Measurements from ENCODE around the gene LINC01488.
A peak's percentile ranks its signal among the peaks of the same experiment; 100 is the strongest.

Gene LINC01488

DNA sequence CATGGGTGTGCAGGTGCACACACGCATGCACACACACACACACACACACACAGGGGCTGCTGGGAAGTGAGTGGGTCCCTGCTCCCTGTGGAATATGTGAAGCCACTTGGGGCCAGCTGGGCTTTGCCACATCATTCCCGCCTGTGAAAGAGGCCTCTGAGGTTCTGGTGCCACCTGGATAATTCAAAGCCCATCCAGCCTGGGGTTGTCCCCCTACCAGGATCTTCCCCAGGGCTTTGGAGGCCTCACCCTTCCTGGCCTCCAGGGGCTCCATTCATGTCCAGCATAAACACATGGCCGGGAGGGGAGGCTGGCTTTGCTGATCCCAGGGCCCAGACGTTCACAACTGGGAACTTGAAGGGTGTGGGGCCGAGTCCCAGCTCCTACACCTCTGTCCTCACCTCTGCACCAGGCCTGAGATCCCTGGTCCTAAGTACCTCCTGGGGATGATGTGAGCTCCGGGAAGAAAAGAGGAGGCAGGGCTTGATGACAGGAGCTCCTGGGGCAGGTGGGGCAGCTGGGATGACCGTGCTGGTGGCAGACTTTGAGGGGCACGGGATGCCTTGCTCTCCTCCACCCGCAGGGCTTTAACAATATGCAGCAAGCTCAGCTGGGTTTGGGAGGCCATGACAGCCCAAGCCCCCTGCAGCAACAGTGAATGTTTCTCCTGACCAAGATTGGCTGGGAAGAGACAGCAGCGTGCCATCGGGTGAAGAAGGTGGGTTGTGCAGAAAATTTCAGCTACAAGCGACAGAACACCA is 14.2 kb downstream of the LINC01488 start:
- no peak for DNase-seq

GRCh38 chr11:69496202-69496557 is 14.7 kb downstream of the LINC01488 start:
- peak in 1 of 5 experiments; percentile 0 for DNase-seq

DNA sequence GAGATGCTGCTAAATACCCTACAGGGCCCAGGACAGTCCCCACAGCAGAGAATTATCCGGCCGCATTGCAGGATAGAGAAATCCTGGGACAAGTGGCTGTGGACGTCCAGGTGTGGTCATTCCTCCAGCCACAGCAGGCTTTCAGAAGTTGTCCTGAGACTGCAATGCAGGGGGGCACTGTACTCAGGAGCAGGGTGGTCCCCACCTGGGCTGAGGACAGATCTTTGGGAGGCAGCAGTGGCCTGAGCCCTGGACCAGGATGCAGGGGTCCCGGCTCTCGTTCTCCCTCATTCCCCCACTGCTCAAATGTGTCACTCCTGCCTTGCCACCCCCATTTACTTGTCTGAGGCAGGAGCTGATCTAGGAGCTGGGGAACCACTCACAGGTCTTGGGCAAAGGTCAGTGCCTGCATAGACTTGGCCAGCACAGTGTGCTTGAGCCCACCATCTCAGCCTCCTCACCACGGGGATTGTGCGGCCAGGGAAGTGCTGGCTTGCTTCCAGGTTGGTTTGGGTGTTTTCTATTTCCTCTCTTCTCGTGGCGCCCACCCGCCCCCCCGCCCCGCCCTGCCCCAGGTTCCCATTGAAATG is 15.3 kb downstream of the LINC01488 start:
- no peak for DNase-seq

DNA sequence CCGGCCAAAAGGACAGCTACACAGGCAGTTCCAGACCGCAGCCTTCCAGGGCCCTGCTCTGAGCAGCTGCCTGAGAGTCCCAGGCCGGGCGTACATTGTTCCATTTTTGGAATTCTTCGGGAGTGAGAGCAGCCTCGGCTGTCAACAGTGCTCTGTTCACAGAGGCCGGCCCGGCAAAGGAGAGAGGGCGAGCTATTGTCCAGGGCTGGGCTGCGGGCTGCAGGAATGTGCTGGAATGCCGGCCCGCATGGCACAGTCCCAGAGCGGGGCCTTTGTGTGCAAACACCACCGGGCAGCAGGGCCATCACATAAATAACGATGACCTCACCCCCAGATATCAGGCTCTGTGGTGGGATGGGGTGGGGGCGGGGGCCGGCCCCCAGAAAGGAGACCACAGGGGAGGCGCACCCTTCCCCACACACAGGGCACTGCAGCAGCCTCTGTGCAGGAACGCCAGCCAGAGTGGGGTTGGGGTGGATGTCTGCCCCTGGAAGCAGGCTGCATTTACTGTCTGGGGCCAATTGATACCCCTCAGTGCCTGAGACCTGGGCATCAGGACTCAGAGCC is 15.8 kb downstream of the LINC01488 start:
- peak in 1 of 5 experiments; percentile 1 for DNase-seq

DNA sequence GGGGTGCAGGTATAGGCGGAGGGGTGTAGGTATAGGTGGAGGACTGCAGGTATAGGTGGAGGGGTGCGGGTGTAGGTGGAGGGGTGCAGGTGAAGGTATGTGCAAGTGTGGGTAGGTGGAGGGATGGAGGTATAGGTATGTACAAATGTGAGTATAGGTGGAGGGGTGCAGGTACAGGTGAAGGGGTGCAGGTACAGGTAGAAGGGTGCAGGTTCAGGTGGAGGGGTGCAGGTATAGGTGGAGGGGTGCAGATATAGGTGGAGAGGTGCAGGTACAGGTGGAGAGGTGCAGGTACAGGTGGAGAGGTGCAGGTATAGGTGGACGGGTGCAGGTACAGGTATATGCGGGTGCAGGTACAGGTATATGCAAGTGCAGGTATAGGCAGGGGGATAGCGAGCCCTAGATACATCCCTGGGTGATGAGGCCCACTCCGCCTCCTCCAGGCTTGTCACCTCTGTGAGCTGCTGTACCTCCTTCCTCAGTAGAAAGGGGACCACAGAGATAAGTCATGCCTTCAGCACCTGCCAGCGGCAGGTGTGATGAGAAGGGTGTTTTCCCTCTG is 17.2 kb downstream of the LINC01488 start:
- no peak for DNase-seq

DNA sequence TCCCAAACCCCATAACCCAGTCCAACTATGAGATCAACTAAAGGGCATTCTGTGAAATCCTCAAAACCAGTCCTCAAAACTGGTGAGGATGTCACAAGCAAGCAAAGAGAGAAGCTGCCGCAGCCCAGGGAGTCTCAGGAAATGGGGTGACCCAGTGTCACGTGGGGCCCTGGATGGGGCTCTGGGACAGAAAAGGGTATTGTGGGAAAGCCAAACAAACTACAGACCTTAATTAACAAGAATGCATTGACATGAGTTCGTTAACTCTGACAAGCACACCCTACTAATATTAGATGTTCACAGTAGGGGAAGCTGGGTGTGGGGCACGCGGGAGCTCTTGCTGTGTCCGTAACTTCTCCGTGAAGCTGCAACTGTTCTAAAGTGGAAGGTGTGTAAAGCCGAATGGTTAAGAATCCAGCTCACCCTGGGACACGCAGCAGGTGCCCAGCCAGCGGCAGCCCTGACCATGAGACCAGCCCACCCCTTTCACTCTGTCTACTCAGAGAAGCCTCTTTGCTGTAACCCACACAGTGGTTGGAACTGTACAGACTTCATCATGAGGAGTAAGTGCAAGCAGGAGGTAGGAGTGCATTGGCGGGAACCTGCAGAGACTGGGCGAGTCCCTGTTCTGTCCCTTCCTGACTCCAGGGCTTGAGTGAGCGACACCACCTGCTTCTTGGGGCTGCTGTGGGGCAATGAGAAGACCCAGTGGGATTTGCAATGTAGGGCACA is 17.9 kb downstream of the LINC01488 start:
- DNase-seq, result no peak

DNA sequence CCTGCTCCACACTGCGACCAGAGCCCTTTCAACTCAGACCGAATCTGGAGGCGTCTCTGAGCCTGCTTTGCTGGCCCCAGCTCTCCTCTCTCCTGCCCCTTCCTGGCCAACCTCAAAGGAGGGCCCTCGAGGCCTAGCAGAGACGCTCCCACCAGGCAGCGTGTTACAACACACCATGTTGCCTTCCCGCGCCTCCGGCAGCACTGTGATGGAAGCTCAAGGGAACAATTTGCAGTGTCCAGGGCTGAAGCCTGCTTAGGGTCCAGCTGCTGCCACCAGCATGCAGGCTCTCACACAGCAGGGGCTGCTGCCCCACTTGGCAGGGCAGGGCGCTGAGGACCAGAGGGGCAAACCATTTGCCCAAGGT is 18.4 kb downstream of the LINC01488 start:
- no peak for DNase-seq

DNA sequence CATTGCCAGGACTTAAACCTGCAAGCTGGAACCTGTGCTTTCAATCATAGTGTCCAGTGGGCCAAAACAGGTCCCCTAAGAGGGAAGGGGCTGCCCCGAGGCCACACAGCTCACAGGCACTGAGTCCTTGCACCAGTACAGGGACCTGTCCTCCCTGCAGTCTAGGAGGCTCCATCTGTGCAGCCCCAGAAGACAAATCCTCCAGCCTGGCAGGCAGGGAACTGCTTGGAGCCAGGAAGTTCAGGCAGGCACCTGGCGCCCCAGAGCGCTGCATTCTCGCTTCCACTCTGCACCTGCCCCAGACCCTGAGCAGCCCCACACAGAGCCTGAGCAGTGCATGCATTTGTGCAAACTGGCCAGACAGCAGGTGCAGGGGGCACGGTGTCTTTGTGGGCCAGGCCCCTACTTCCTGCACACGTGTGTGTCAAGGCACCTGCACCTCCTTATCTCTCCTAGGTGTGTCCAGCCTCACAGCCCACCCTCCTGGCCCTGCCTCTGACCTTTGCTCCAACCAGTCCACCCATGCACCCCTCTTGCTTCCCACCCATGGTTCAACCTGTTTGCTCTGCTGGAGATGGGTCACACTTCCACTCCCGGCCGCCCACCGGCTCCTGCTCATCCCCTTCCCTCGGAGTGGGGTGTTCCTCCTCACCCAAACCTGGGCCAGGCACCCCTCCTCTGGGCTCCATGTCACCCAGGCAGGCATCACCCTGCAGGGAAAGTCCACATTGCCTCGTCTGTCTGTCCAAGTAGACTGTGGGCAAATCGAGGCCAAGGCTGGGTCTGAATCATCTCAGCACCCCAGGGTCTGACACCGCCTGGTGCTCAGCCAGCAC is 19.0 kb downstream of the LINC01488 start:
- no peak for DNase-seq

GRCh38 chr11:69501121-69501489 is 19.6 kb downstream of the LINC01488 start:
- no peak for DNase-seq

DNA sequence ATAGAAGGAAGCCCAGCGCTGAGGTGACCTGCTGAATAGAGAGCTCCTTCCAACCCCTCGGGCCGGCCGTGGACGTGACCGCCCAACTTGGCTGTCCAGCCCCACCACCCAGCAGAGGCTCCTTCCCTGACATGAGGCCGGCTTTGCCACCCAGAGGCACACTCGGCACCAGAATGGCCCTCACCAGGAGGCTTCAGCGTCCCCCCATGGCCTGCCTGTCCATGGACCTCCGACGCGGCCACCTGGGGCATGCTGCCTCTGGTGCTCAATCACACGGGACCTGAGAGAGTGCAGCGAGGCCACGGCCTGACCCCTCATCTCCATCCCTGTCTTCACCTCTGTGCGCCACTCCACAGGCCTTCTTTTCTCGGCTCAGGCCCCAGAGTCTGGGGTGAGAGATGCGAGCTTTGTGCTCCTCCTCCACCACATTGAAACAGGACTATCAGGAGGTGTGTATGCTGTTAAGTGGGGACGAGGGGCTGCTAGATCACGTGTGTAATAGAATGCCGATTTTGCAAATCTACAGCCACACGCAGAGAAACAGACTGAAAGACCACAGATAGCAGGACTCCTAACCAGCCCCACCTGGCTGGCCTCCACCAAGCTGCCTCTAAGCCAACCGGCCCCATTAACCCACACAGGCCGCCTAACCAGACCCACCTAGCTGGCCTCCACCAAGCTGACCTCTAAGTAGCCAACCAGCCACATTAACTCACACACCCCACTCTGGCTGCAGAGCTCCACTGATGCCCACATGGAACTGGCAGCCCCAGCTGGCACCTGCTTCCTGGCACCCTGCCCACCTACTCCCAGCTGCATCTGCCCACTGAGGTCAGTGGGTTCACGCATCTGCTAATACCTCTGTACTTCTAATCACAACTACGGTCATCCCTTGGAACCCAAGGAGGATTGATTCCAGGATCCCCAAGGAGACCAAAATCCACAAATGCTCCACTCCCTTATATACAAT is 20.7 kb downstream of the LINC01488 start:
- no peak for DNase-seq

DNA sequence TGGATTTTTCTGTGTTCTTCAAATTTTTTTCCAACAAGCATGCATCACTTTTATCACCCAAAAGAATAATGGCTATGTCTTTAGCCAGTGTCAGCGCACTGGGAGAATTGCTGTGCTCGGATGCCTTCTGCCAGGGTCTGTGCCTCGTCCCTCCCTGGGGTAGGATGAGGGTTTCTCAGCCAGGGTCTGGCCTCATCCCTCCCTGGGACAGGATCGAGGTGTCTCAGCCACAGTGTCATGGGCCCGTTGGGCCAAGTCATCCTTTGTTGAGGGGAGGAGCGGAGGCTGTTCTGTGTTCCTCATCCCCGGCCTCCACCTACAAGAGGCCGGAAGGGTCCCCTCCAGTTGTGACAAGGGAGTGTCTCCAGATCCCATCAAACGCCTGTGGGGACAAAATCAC is 22.7 kb downstream of the LINC01488 start:
- DNase-seq, result no peak

GRCh38 chr11:69504576-69505335 is 23.3 kb downstream of the LINC01488 start:
- no peak for DNase-seq

DNA sequence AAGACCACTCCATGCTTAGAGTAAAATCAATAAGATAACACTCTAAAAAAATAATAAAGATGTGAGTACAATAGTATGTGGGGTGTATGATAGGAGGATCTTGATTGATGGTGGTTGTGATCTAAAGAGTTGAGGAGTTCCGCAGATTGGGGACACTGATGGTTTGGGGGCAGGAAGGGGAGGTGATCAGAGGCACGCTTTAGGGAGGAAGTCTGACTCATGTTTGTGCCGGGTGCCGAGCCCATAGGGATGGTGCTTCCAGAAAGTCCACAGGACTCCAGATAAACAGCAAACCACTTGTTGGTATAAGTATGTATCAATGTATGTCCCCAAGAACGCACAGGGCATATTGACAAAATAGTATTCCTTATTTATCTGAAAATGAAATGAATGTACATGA is 27.5 kb downstream of the LINC01488 start:
- no peak for DNase-seq

DNA sequence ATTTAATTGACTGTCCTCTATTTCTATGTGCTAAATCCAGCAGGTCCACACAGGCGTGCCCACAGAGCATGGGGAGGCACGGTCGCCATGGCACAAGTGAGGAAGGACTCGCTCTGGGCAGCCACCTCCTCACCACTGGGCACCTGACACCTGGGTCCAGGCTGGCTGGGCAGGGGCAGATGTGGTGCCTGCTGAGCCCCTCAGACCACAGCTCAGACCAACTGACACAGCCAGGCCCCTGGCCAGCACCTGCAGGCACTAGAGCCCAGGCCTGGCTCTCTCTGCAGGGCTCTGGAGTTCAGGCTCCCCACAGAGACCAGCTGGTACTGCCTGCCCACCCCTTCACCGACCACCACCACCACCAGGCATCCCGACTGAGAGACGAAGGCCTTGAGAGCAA is 27.9 kb downstream of the LINC01488 start:
- DNase-seq, result no peak

DNA sequence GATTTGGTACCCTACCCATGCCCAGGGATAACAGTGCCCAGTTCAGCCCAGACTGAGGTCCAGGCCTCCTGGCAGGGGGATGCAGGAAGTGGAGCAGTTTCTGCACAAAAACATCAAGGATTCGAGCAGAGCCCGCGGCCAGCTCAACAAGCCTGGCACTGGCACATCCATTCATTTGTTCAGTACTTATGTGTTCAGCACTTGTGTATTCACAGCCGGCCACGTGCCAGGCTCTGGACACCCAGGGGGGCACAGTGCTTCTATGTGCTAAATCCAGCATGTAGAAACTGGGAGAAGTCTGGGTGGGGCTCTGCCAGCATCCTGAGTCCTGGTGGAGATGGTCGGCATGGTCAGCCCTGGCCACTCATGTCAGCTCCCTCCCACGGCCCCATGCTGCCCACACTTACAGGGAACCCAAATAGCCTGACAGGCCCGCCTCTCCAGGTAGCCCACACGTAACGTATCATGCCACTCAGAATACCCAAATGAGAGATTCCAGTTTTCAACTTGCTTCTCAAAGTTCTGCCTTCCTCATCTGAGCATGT is 28.5 kb downstream of the LINC01488 start:
- DNase-seq, result no peak

- DNase-seq, result no peak
These were observed 29.3 kb downstream of the LINC01488 start for GRCh38 chr11:69510471-69511357.

- no peak for DNase-seq
These were observed 30.0 kb downstream of the LINC01488 start for GRCh38 chr11:69511358-69512055.

DNA sequence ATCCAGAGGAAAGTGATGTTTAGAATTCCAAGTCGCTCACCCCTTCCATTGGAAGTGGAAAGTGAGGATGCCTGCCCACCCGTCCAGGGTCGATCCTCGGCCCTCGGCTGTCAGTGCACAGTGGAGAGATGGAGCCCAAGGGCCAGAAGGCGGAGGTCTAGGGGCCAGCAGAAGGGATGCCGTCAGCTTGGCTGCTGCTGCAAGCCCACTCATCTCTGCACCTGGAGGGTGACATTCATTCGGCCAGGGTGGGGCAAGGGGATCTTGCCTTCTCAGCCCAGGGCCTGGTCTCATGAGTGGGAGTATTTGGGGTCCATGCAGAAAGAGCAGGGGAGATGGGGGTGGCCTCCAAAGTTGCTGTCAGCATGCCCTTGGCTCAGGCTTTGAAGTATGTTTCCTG is 30.7 kb downstream of the LINC01488 start:
- no peak for DNase-seq
